HG02970 (cell line): ENCODE results near the gene ANKRD42.
A peak's percentile ranks its signal among the peaks of the same experiment; 100 is the strongest.

Source experiments
- ATAC-seq: cut with Tn5 transposase; IDR thresholded peaks from one replicate; pipeline ENCODE4 v1.9.1; 2021; ENCODE audit warnings: mild to moderate bottlenecking, moderate library complexity, moderate number of reproducible peaks; ENCODE audit not compliant: unreplicated experiment, low FRiP score

Gene ANKRD42

GRCh38 chr11:83193315-83194280, at the start of gene ANKRD42:
ANKRD42 (plus strand) TSS chr11:83193712; CDS start chr11:83194671, 959 bp downstream.
- peak; percentile 89 for ATAC-seq

GRCh38 chr11:83147895-83148294, 45.6 kb upstream of the ANKRD42 start:
- no peak for ATAC-seq

GRCh38 chr11:83150450-83150849, 43.1 kb upstream of the ANKRD42 start:
- ATAC-seq: no peak

GRCh38 chr11:83151274-83151977, 42.1 kb upstream of the ANKRD42 start:
- ATAC-seq: no peak

- ATAC-seq: no peak
These were observed 41.2 kb upstream of the ANKRD42 start for GRCh38 chr11:83152264-83152663.

- no peak for ATAC-seq
These were observed 39.7 kb upstream of the ANKRD42 start for GRCh38 chr11:83153764-83154163.

- ATAC-seq: peak; percentile 95
These were observed 37.1 kb upstream of the ANKRD42 start for GRCh38 chr11:83156144-83156995.

GRCh38 chr11:83156996-83157593, 36.4 kb upstream of the ANKRD42 start, which contains the start of gene PCF11:
PCF11 (plus strand) TSS chr11:83157131; CDS start chr11:83157440, 309 bp downstream.
- ATAC-seq: peak; percentile 17

GRCh38 chr11:83157594-83158356, 35.7 kb upstream of the ANKRD42 start:
- ATAC-seq: no peak

- no peak for ATAC-seq
These were observed 35.1 kb upstream of the ANKRD42 start for GRCh38 chr11:83158357-83158786.

GRCh38 chr11:83158965-83159901, 34.3 kb upstream of the ANKRD42 start:
- no peak for ATAC-seq

- ATAC-seq: no peak
These were observed 33.3 kb upstream of the ANKRD42 start for GRCh38 chr11:83159902-83160865.

GRCh38 chr11:83161610-83162199, 31.8 kb upstream of the ANKRD42 start:
- ATAC-seq: no peak

- ATAC-seq: no peak
These were observed 31.1 kb upstream of the ANKRD42 start for GRCh38 chr11:83162377-83162776.

GRCh38 chr11:83166193-83166866, 27.2 kb upstream of the ANKRD42 start:
- ATAC-seq: no peak

- no peak for ATAC-seq
These were observed 24.8 kb upstream of the ANKRD42 start for GRCh38 chr11:83168756-83169155.
